Activated T-cell treated with anti-CD3 and anti-CD28 coated beads for 48 hours (primary cell): ENCODE data around the gene NAPA.

ENCODE experiments used
- DNase-seq: peaks from one replicate; pipeline ENCODE4 v3.0.0-alpha.2; 2020; ENCODE audit warnings: low read depth

Gene NAPA

GRCh38 chr19:47521473-47522180 lies 6.8 kb upstream of the NAPA start:
- DNase-seq = no peak

- no peak for DNase-seq
These were observed 6.0 kb upstream of the NAPA start for GRCh38 chr19:47520839-47521238.

DNA sequence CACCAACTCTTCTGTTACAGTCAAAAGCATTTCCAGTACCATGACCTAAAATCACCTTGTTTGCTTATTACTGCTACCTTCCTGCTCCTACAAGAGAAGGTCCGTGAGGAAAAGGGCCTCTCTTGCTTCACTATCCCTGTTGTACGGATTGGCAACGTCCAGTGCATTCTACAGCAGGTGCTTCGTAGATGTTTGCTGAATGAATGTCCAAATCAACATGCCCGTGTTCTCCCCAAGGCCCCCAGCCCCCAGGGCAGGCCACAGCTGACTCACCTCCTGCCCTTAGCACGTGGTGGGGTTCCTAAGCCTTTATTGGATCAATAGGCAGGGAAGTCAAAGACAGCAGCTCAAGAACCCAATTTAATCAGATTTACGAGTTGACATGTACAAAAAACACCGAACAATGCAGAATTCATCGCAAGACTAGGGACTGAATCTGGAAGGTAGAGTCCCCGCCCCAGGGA lies 5.5 kb upstream of the NAPA start:
- DNase-seq = no peak

DNA sequence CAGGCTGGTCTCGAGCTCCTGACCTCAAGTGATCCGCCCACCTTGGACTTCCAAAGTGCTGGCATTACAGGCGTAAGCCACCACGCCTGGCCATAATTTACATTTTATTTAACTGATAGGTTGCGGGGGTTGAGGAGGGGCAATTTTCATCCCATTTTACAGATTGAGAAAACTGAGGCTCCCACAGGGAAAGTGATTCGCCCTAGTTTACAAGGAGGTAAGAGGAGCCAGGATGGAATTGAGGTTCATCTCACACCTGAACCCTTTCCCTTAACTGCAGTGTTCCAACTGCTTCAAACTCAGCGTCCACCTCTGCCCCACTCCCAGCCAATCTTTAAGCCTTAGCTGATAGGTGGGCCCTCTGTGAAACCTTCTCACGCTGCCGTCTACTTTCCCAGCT lies 4.0 kb upstream of the NAPA start:
- no peak for DNase-seq

- DNase-seq = peak; percentile 47
These were observed 3.3 kb upstream of the NAPA start for GRCh38 chr19:47518139-47518538.

GRCh38 chr19:47514151-47514868 lies 553 bp downstream of the NAPA start:
- no peak for DNase-seq

DNA sequence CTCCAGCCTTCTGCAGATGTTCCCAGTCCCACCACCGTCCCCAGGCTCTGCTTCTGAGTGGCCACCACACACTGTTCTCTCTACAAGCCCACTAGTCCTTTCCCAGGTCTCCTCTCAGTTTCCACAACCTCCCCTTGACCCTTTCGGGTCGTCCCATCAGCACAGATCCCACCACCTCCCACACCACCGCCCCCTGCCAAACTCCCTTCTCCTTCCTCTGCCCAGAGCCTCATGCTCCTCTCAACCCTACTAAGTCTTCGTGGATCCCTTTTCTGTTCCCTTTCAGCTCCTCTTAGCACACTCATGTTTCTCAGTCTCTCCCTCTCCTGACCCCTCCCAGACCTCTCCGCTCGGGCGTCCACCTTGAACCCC lies 1.9 kb downstream of the NAPA start:
- no peak for DNase-seq

DNA sequence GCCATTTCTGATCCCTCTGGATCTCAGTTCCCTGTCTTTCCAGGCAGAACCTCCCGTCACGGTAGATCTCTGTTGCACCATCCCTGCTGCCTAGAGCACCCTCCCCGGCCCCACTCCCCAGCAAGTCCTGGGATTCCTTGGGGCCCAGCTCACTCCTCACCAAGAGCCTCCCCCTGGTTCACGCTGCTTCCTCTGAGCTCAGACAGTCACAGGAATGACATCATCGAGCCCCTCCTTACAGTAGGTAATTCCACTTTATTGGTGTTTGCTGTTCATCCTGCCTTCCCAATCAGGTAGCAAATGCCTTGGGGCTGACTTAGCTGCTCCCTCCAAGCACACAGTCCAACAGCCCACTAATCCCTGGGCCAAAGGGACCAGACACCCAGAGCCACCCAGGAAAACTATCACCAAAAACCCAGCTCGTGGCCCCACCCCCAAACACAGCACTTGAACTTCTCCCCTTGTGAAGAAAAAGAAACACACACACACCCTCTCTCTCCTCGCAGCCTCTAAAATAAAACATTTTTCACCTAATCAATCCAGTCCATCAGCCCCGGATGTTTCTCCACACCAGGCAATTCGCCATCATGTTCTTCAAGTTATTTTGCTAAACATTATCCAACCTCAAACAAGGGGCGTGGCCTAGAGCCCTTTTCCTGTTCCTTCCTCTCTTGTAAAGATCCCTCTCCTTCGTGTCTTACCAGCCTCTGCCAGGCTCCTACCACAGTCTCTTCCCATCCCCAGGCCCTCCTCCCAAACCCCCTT lies 2.5 kb downstream of the NAPA start:
- DNase-seq = no peak

DNA sequence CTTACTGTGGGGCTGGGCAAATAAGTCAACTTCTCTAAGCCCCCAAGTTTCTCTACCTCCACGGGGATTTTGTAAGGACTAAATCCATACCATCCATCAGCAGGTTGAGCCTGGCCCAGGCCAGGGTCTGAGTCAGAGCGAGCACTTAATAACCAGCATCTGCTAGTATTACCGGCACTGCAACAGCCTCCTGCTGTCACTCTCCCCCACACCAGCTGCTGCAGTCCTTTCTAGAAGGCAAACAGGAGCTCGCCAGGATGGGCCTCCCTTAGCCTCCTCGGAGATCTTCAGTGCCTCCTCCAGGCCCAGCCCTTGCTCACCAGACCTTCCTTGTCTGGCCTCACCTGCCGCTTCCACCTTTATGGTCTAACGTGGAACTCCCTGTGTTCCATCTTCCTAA lies 3.2 kb downstream of the NAPA start:
- DNase-seq = no peak

GRCh38 chr19:47511128-47511517 lies 3.7 kb downstream of the NAPA start:
- no peak for DNase-seq

GRCh38 chr19:47510516-47511127 lies 4.2 kb downstream of the NAPA start:
- DNase-seq = no peak

GRCh38 chr19:47509973-47510372 lies 4.9 kb downstream of the NAPA start:
- DNase-seq = no peak

DNA sequence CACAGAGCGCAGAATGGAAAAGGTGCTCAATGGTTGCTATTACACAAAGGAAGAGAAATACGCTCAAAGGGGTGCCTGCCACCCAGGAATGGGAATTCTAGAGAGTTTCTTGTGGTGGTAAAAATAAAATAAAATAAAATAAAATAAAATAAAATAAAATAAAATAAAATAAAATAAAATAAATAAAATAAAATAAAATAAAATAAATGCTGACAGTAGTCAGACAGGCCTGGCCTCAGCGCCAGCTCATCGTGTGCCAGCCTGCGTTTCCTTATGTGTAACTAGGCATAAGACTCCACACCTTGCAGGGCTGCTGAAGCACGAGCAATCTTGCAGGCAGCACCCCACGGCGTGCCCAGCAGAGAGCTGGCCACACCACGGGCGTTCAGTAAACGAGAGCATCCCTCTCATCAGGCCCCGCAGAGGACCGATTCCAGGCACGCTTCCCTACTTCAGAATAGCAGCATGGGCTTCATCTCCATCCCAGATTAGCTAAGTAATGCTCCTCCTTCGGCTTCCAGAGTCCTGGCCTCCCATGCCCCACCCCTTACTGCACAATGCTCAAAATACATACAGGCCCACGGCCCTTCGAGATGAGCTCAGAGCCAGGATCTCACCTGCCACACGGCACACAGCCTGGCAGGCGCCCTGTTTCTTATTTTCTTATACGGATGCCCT lies 5.6 kb downstream of the NAPA start:
- no peak for DNase-seq

DNA sequence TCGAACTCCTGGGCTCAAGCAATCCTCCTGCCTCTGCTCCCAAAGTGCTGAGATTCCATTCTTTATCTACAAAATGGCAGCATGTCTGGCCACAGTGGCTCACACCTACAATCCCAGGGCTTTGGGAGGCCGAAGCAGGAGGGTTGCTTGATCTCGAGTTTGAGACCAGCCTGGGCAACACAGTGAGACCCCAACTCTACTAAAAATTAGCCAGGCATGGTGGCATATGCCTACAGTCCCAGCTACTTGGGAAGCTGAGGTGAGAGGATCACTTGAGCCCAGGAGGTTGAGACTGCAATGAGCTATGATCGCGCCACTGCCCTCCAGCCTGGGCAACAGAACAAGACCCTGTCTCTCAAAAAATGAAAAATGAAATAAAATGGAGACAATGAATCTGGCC lies 6.1 kb downstream of the NAPA start:
- DNase-seq = no peak

GRCh38 chr19:47507924-47508553 lies 6.8 kb downstream of the NAPA start:
- no peak for DNase-seq

- DNase-seq = no peak
These were observed 7.9 kb downstream of the NAPA start for GRCh38 chr19:47507012-47507411.

GRCh38 chr19:47506459-47506858 lies 8.4 kb downstream of the NAPA start:
- DNase-seq = no peak

GRCh38 chr19:47505506-47505905 lies 9.4 kb downstream of the NAPA start:
- DNase-seq = no peak

GRCh38 chr19:47503826-47504150 lies 11.1 kb downstream of the NAPA start:
- DNase-seq = no peak

DNA sequence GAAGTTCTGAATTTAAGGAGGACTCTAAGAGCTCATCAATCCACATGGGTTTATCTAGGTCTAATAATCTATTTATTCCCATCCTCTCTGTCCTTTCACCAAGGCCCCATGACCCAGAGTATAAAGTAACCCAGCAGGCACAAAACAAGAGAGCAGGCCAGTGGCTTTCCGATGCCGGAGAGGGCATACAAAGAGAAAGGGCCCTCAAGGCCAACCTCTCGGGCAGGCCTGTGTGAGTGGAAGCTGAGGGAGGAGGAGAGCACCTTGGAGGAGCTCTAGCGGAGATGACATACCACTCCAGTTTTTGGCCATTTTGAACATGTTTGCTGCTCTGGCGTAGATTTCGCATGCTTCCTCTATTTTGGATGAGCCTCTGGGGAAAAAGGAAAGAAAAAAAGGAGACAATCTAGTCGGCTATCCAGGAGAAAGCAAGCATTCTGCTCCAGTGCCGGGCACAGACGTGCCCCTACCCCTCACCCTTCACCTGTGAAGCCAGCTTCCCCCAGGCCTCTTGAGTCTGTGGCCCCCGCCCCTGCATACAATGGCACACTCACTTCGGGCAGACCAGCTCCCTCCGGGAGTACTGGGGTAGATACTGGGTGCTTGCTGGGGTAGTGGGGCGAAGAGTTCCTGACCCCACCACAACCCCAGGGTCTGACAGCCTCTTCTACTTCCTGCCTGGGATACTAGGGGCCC lies 11.6 kb downstream of the NAPA start:
- DNase-seq = no peak
